H1 (cell line): ENCODE data around the gene SCNN1G. TPM values are rescaled to one million over a fixed set of nuclear protein-coding genes. Genes with fewer than 3 reads are reported as not detected.

ENCODE experiments used
- CTCF ChIA-PET: fragments of 300-600 bp; sonication (Branson Sonifier 250); formaldehyde crosslinking; loops from one replicate; lab custom pipeline; 2021; ENCODE audit not compliant: partially characterized antibody; lab: Charles Lee
- POLR2A ChIA-PET: fragments of 300-600 bp; sonication (Branson Sonifier 250); formaldehyde crosslinking; loops from one replicate; lab custom pipeline; 2021; ENCODE audit warnings: inconsistent platforms; ENCODE audit not compliant: partially characterized antibody; lab: Charles Lee
- DNase-seq, 2 experiments: peaks; one replicate each; pipeline versions ENCODE4 v3.0.0 to v3.0.0-alpha.2; 2010 to 2022; ENCODE audit warnings: low spot score in 2 of 2, low read depth in 1 of 2, mixed read lengths in 1 of 2
- FAIRE-seq: peaks from 2 replicates; lab custom pipeline; 2011; peaks lifted over from hg19 to GRCh38; lab: Jason Lieb, UNC
- H2AFZ ChIP-seq: 2 replicates; pipeline ENCODE4 v1.8.1; 2012; ENCODE audit warnings: low read length, inconsistent platforms
- H2AK5ac ChIP-seq: 2 replicates; pipeline ENCODE4 v1.6.1; 2013; ENCODE audit warnings: low read depth, low read length
- H2BK120ac ChIP-seq: replicated peaks from 2 replicates; pipeline ENCODE3; 2013; ENCODE audit warnings: low read depth, low read length, inconsistent platforms
- H2BK12ac ChIP-seq: 2 replicates; pipeline ENCODE4 v1.6.1; 2013; ENCODE audit warnings: low read depth, low read length
- H2BK15ac ChIP-seq: 2 replicates; pipeline ENCODE4 v1.6.1; 2013; ENCODE audit warnings: low read length
- H2BK20ac ChIP-seq: 2 replicates; pipeline ENCODE4 v1.6.1; 2013; ENCODE audit warnings: low read length
- H2BK5ac ChIP-seq: 2 replicates; pipeline ENCODE4 v1.6.1; 2013; ENCODE audit warnings: low read depth, low read length
- H3K14ac ChIP-seq: 2 replicates; pipeline ENCODE4 v1.6.1; 2013; ENCODE audit warnings: inconsistent platforms; ENCODE audit not compliant: insufficient read length
- H3K18ac ChIP-seq: 2 replicates; pipeline ENCODE4 v1.6.1; 2013; ENCODE audit warnings: low read length; ENCODE audit errors: extremely low read depth
- H3K23ac ChIP-seq: 2 replicates; pipeline ENCODE4 v1.6.1; 2013; ENCODE audit warnings: inconsistent platforms; ENCODE audit not compliant: insufficient read length
- H3K23me2 ChIP-seq: 2 replicates; pipeline ENCODE4 v1.6.1; 2013; ENCODE audit warnings: low read depth, low read length
- H3K27ac ChIP-seq: 2 replicates; pipeline ENCODE4 v1.6.1; 2011; ENCODE audit warnings: low read depth, low read length, inconsistent platforms
- H3K27me3 ChIP-seq, 4 experiments: replicated peaks in 1 of 4; 1 replicate in 1 of 4; 2 replicates in 3 of 4; pipeline versions ENCODE4 v1.6.1 to v1.8.1; 2011 to 2013; ENCODE audit warnings: low read length in 3 of 4, mild to moderate bottlenecking in 3 of 4, inconsistent platforms in 2 of 4, mixed read lengths in 2 of 4, moderate library complexity in 1 of 4; ENCODE audit not compliant: control insufficient read depth in 3 of 4, insufficient read depth in 3 of 4; ENCODE audit errors: extremely low read depth in 1 of 4
- H3K36me3 ChIP-seq, 4 experiments: 2 replicates each; pipeline versions ENCODE4 v1.6.1 to v1.8.1; 2011 to 2013; ENCODE audit warnings: mild to moderate bottlenecking in 4 of 4, low read length in 3 of 4, moderate library complexity in 2 of 4, control low read depth in 1 of 4, inconsistent platforms in 1 of 4; ENCODE audit not compliant: insufficient read depth in 4 of 4, control insufficient read depth in 2 of 4
- H3K4ac ChIP-seq: replicated peaks from 2 replicates; pipeline ENCODE3; 2013; ENCODE audit warnings: low read length, low read depth, mixed read lengths, inconsistent platforms; ENCODE audit not compliant: insufficient read length
- H3K4me1 ChIP-seq, 4 experiments: replicated peaks in 1 of 4; 1 replicate in 1 of 4; 2 replicates in 3 of 4; pipeline versions ENCODE4 v1.6.1 to v1.8.1; 2011 to 2013; ENCODE audit warnings: low read length in 3 of 4, inconsistent platforms in 2 of 4, mixed read lengths in 1 of 4; ENCODE audit not compliant: insufficient read depth in 4 of 4, control insufficient read depth in 3 of 4
- H3K4me2 ChIP-seq, 2 experiments: 2 replicates each; pipeline versions ENCODE4 v1.6.1 to v1.8.1; 2011 to 2013; ENCODE audit warnings: low read depth in 2 of 2, low read length in 2 of 2, control low read depth in 1 of 2, inconsistent platforms in 1 of 2, mild to moderate bottlenecking in 1 of 2; ENCODE audit not compliant: insufficient read depth in 1 of 2
- H3K4me3 ChIP-seq, 4 experiments: fragments of 200-600, 300-600 bp in 1 of 4; sonication (generic), shearing (Covaris generic), sonication (Bioruptor Twin) in 1 of 4; 2 replicates each; pipeline versions ENCODE4 v1.5.1 to v1.8.1; 2011 to 2016; ENCODE audit warnings: low read length in 4 of 4, low read depth in 3 of 4, control low read depth in 2 of 4, inconsistent platforms in 2 of 4, mild to moderate bottlenecking in 2 of 4, mixed read lengths in 1 of 4, moderate library complexity in 1 of 4; ENCODE audit not compliant: insufficient read depth in 2 of 4; ENCODE audit errors: extremely low read depth in 1 of 4
- H3K56ac ChIP-seq: replicated peaks from 2 replicates; pipeline ENCODE3; 2013; ENCODE audit warnings: low read depth, mild to moderate bottlenecking, mixed read lengths, low read length, inconsistent platforms; ENCODE audit not compliant: insufficient read length
- H3K79me1 ChIP-seq: 2 replicates; pipeline ENCODE4 v1.6.1; 2013; ENCODE audit warnings: low read depth, low read length, control low read depth
- H3K79me2 ChIP-seq, 2 experiments: 2 replicates each; pipeline versions ENCODE4 v1.6.1 to v1.8.1; 2012 to 2013; ENCODE audit warnings: low read length in 2 of 2, mild to moderate bottlenecking in 2 of 2, inconsistent platforms in 1 of 2; ENCODE audit not compliant: insufficient read depth in 2 of 2, control insufficient read depth in 1 of 2
- H3K9ac ChIP-seq, 4 experiments: replicated peaks in 1 of 4; 1 replicate in 1 of 4; 2 replicates in 3 of 4; pipeline versions ENCODE4 v1.6.1 to v1.8.1; 2011 to 2013; ENCODE audit warnings: low read depth in 3 of 4, low read length in 3 of 4, control low read depth in 2 of 4, mild to moderate bottlenecking in 2 of 4, moderate library complexity in 2 of 4, inconsistent platforms in 1 of 4; ENCODE audit errors: extremely low read depth in 1 of 4
- H3K9me3 ChIP-seq, 2 experiments: 2 replicates each; pipeline versions ENCODE4 v1.6.1 to v1.8.1; 2012 to 2013; ENCODE audit warnings: mild to moderate bottlenecking in 2 of 2, moderate library complexity in 2 of 2, control low read depth in 1 of 2, inconsistent platforms in 1 of 2, low read depth in 1 of 2, low read length in 1 of 2, mixed read lengths in 1 of 2; ENCODE audit not compliant: insufficient read depth in 2 of 2
- H4K20me1 ChIP-seq, 2 experiments: replicated peaks in 1 of 2; 2 replicates each; pipeline versions ENCODE3 to v1.8.1; 2011 to 2013; ENCODE audit warnings: inconsistent platforms in 2 of 2, low read length in 2 of 2, mild to moderate bottlenecking in 1 of 2; ENCODE audit not compliant: insufficient read depth in 2 of 2, control insufficient read depth in 1 of 2
- H4K5ac ChIP-seq: 2 replicates; pipeline ENCODE4 v1.6.1; 2013; ENCODE audit warnings: low read length, low read depth, mixed read lengths, inconsistent platforms; ENCODE audit not compliant: insufficient read length
- H4K8ac ChIP-seq: 2 replicates; pipeline ENCODE4 v1.8.0; 2013; ENCODE audit warnings: mild to moderate bottlenecking, moderate library complexity, low read length, inconsistent platforms; ENCODE audit not compliant: insufficient read depth; ENCODE audit errors: extremely low read depth
- H4K91ac ChIP-seq: replicated peaks from 2 replicates; pipeline ENCODE3; 2013; ENCODE audit warnings: low read length, mixed read lengths, inconsistent platforms; ENCODE audit not compliant: insufficient read length
- ATF3 ChIP-seq: IDR thresholded peaks from 2 replicates; pipeline ENCODE4 v1.6.1; 2011; ENCODE audit warnings: low read depth, mild to moderate bottlenecking, low read length; ENCODE audit not compliant: insufficient read depth
- BACH1 ChIP-seq: IDR thresholded peaks from 2 replicates; pipeline ENCODE4 v1.6.1; 2012; ENCODE audit warnings: low read length, improper control_type of control experiment
- CHD2 ChIP-seq: IDR thresholded peaks from 2 replicates; pipeline ENCODE4 v1.6.1; 2012; ENCODE audit warnings: low read length, improper control_type of control experiment
- HDAC6 ChIP-seq: IDR thresholded peaks from one replicate; pipeline ENCODE4 v1.7.1; 2012; ENCODE audit warnings: low read depth, mild to moderate bottlenecking, inconsistent platforms, low read length, moderate library complexity
- JUN ChIP-seq: IDR thresholded peaks from 2 replicates; pipeline ENCODE4 v1.6.1; 2011; ENCODE audit warnings: low read depth, mild to moderate bottlenecking, improper control_type of control experiment, low read length
- POLR2AphosphoS5 ChIP-seq: IDR thresholded peaks from 2 replicates; pipeline ENCODE4 v1.6.1; 2011; ENCODE audit warnings: low read depth, low read length
- SIN3A ChIP-seq, 2 experiments: IDR thresholded peaks in 1 of 2; conservative IDR thresholded peaks in 1 of 2; 2 replicates each; pipeline ENCODE4 v1.6.1; 2011 to 2012; ENCODE audit warnings: low read length in 2 of 2, improper control_type of control experiment in 1 of 2, low read depth in 1 of 2, mild to moderate bottlenecking in 1 of 2
- SRF ChIP-seq: IDR thresholded peaks from 2 replicates; pipeline ENCODE4 v1.6.1; 2011; ENCODE audit warnings: mild to moderate bottlenecking, low read depth, low read length, moderate library complexity
- TCF12 ChIP-seq: IDR thresholded peaks from 2 replicates; pipeline ENCODE4 v1.6.1; 2011; ENCODE audit warnings: low read depth, mild to moderate bottlenecking, low read length
- WGBS, 2 experiments: shearing (Covaris generic) in 1 of 2; methylation state at CpG; one replicate each; pipeline versions ENCODE4 v1.1.6 to v1.1.7; 2013 to 2015; ENCODE audit warnings: low lambda C conversion rate in 2 of 2, mixed read lengths in 2 of 2, inconsistent platforms in 1 of 2, low coverage in 1 of 2, missing lambda C conversion rate in 1 of 2; ENCODE audit not compliant: insufficient replicate concordance in 2 of 2, insufficient coverage in 1 of 2, insufficient read length in 1 of 2; ENCODE audit errors: extremely low coverage in 1 of 2, missing lambda C conversion rate in 1 of 2; 5-methylcytosine and 5-hydroxymethylcytosine counted together
- polyA plus RNA-seq, 7 experiments: library from polyadenylated mRNA; depleted of rRNA in 3 of 7; stranded (reverse) in 5 of 7; unstranded in 2 of 7; fragments of >200 nt in 5 of 7; fragments of 200-250 nt in 2 of 7; gene quantifications; 1 replicate in 5 of 7; 2 replicates in 1 of 7; 4 replicates in 1 of 7; pipeline versions ENCODE4 v1.2.1 to v1.2.3, GENCODE V29; 2011 to 2013; ENCODE audit warnings: missing spikeins in 2 of 7, mixed read lengths in 2 of 7
- total RNA-seq: library from RNA; stranded (reverse); fragmentation: NEBNext Ultra II Directional; extraction: Animal tissue kit (Norgen Biotek cat#: 25700); gene quantifications from 2 replicates; pipeline ENCODE4 v1.2.1, GENCODE V29; 2021
- TF ChIP-seq, protein P1 (sequence below): IDR thresholded peaks from 2 replicates; pipeline ENCODE4 v1.6.1; 2012; ENCODE audit warnings: inconsistent platforms

The SCNN1G gene
- total and polyA plus RNA-seq, 2 of the 8 experiments (the other 6 are each of a cell fraction or from before 2014, with no cell fraction given): 0.73 to 1.1 TPM

GRCh38 chr16:23235176-23235575 is 52.6 kb downstream of the SCNN1G start:
- Histone ChIP-seq H3K18ac (no peak overlapping the region), H4K5ac (no peak overlapping the region), H3K79me1 (no peaks in the 10 kb centered on the region), H4K20me1 (no peaks in the 10 kb centered on the region), H3K23ac (no peak overlapping the region), H2AK5ac (no peak overlapping the region), H2BK5ac (no peak overlapping the region), H3K9me3 (no peaks in the 10 kb centered on the region), H2BK20ac (no peak overlapping the region), H3K56ac (no peak overlapping the region), H3K4me2 (no peak overlapping the region), H3K4ac (no peak overlapping the region), H3K4me1 (no peaks in the 10 kb centered on the region), H3K14ac (no peak overlapping the region), H2BK15ac (no peak overlapping the region), H2AFZ (no peak overlapping the region), H3K4me3 (no peak overlapping the region), H3K36me3 (no peaks in the 10 kb centered on the region), H4K91ac (no peak overlapping the region), H3K27ac (no peak overlapping the region), H2BK12ac (no peak overlapping the region), H3K23me2 (no peaks in the 10 kb centered on the region), H3K79me2 (no peaks in the 10 kb centered on the region), H3K9ac (no peak overlapping the region), H3K27me3 (no peaks in the 10 kb centered on the region), H2BK120ac (no peak overlapping the region), H4K8ac (no peak overlapping the region)
- no peak for FAIRE-seq
- CTCF ChIA-PET: interaction anchor here (1.2 to 1.7 kb wide), 2 partner anchors 9 to 200 kb away, joined by 3 to 4 read pairs; no protein-coding TSS in a partner anchor
- POLR2A ChIA-PET: no interaction called here
- TF ChIP-seq ATF3 (no peak), SRF (no peak), CHD2 (no peak), HDAC6 (no peak), SIN3A (conservative IDR thresholded peaks at IDR 0.05 in 1 of 2, IDR thresholded peaks at IDR 0.05 in 1 of 2; ENCODE audit: low read depth in 1 of 2, low read length in 2 of 2) (no peak), BACH1 (no peak), TCF12 (no peak), POLR2AphosphoS5 (no peak), JUN (no peak)
- TF ChIP-seq, protein P1, sequence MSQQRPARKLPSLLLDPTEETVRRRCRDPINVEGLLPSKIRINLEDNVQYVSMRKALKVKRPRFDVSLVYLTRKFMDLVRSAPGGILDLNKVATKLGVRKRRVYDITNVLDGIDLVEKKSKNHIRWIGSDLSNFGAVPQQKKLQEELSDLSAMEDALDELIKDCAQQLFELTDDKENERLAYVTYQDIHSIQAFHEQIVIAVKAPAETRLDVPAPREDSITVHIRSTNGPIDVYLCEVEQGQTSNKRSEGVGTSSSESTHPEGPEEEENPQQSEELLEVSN: no peak
- no peak for DNase-seq
- 82% methylated on average over 4 of the region's 4 CpGs; no CpG with 5 or more reads in 1 of the 2 experiments for WGBS, 2 experiments
